ENCODE data around the gene OR5H1. TPM values are rescaled to one million over a fixed set of nuclear protein-coding genes. Genes with fewer than 3 reads are reported as not detected.
"Not testable (repeated sequence)": the region's sequence is repeated elsewhere in the genome, so short reads cannot be mapped to it uniquely, and the experiment has no call there.

OR5H1 gene
- total RNA-seq, 4 donors from 2014 or later, result not detected

DNA sequence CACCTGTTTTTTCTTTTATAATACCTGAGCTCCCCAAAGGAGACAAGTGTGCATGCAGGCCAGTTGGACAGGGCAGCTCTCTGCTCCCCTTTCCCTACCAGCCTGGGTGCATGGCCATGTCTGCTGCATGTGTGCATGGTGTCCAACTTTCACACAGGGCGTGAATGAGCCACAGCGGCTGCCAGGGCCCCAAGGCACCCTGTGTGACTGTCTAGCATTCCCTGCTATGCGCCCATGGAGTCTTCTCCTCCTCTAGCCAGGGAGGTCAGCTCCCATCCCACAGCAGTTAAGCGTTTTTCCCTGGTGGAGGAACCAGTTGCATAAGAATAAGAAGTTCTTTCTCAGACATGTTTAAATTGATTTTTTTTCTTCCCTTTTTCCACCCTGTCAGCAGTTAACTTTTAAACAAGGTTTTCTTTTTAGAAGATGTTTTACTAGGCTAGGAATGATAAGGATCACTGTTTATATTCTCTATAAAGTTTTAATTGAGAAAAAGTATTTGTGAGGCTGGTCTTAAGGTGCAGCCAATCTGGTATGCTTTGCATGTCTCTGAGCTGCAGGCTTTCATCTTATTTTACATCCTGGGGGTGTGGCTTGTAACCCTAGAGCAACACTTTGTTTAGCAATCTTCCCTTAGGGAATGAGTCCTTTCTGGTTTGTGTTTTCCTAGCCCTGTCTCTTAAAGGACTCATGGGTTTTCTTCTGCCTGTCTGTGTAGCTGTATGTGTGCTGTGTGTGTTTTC, 20.5 kb upstream of the OR5H1 start:
- Histone ChIP-seq H3K4me1 (no peaks in the 10 kb centered on the region), H3K4me3 (no peak overlapping the region), H3K27ac (no peak overlapping the region), H3K27me3 (no peaks in the 10 kb centered on the region), H3K36me3 (no peaks in the 10 kb centered on the region), H3K9me3 (peaks cover 0 to 10% (median 4%) of the 10 kb centered on the region in 3 donors)
- intact Hi-C loops (cut with DNase I), result no loop called here
- WGBS, 2 donors, result 82 to 83% methylated on average over 3 to 4 of the region's 4 CpGs
- TF ChIP-seq, protein P1, sequence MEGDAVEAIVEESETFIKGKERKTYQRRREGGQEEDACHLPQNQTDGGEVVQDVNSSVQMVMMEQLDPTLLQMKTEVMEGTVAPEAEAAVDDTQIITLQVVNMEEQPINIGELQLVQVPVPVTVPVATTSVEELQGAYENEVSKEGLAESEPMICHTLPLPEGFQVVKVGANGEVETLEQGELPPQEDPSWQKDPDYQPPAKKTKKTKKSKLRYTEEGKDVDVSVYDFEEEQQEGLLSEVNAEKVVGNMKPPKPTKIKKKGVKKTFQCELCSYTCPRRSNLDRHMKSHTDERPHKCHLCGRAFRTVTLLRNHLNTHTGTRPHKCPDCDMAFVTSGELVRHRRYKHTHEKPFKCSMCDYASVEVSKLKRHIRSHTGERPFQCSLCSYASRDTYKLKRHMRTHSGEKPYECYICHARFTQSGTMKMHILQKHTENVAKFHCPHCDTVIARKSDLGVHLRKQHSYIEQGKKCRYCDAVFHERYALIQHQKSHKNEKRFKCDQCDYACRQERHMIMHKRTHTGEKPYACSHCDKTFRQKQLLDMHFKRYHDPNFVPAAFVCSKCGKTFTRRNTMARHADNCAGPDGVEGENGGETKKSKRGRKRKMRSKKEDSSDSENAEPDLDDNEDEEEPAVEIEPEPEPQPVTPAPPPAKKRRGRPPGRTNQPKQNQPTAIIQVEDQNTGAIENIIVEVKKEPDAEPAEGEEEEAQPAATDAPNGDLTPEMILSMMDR (IDR thresholded peaks at IDR 0.05), result no peak
- TF ChIP-seq POLR2A (IDR thresholded peaks at IDR 0.05), result no peak
- no peak for DNase-seq

GRCh38 chr3:98110550-98110908, 20.0 kb upstream of the OR5H1 start:
- intact Hi-C loops (cut with DNase I), result no loop called here
- Histone ChIP-seq H3K27me3 (no peaks in the 10 kb centered on the region), H3K9me3 (peaks cover 0 to 10% (median 4%) of the 10 kb centered on the region in 3 donors), H3K4me3 (no peak overlapping the region), H3K4me1 (no peaks in the 10 kb centered on the region), H3K36me3 (no peaks in the 10 kb centered on the region), H3K27ac (no peak overlapping the region)
- DNase-seq, result no peak
- TF ChIP-seq POLR2A (IDR thresholded peaks at IDR 0.05), result no peak
- TF ChIP-seq, protein P1 (IDR thresholded peaks at IDR 0.05), result no peak

- no peak overlapping the region for H3K27ac ChIP-seq
- peaks cover 0 to 10% (median 4%) of the 10 kb centered on the region in 3 donors for H3K9me3 ChIP-seq
- TF ChIP-seq, protein P1 (IDR thresholded peaks at IDR 0.05), result no peak
- no peak for TF ChIP-seq POLR2A (IDR thresholded peaks at IDR 0.05)
- H3K36me3 ChIP-seq, result no peaks in the 10 kb centered on the region
- intact Hi-C loops (cut with DNase I), result no loop called here
- H3K4me3 ChIP-seq, result no peak overlapping the region
- H3K27me3 ChIP-seq, result no peaks in the 10 kb centered on the region
- DNase-seq, result no peak
- H3K4me1 ChIP-seq, result no peaks in the 10 kb centered on the region
- WGBS, 2 donors, result 33 to 38% methylated on average over 3 of the region's 3 CpGs
These were observed 16.3 kb upstream of the OR5H1 start for GRCh38 chr3:98114264-98114663.

GRCh38 chr3:98115717-98116116, 14.8 kb upstream of the OR5H1 start:
- TF ChIP-seq, protein P1 (IDR thresholded peaks at IDR 0.05), result no peak
- no peak for TF ChIP-seq POLR2A (IDR thresholded peaks at IDR 0.05)
- 79 to 85% methylated on average over 1 of the region's 1 CpG for WGBS, 2 donors
- Histone ChIP-seq H3K9me3 (peaks cover 0 to 4% (median 0%) of the 10 kb centered on the region in 3 donors), H3K27me3 (no peaks in the 10 kb centered on the region), H3K4me3 (no peak overlapping the region), H3K4me1 (no peaks in the 10 kb centered on the region), H3K36me3 (no peaks in the 10 kb centered on the region), H3K27ac (no peak overlapping the region)
- intact Hi-C loops (cut with DNase I), result no loop called here
- no peak for DNase-seq

GRCh38 chr3:98136631-98137030, 6.1 kb downstream of the OR5H1 start:
- Histone ChIP-seq H3K9me3 (no peaks in the 10 kb centered on the region), H3K27ac (no peak overlapping the region), H3K4me3 (no peak overlapping the region), H3K4me1 (no peaks in the 10 kb centered on the region), H3K27me3 (no peaks in the 10 kb centered on the region), H3K36me3 (no peaks in the 10 kb centered on the region)
- intact Hi-C loops (cut with DNase I), result no loop called here
- no peak for TF ChIP-seq POLR2A (IDR thresholded peaks at IDR 0.05)
- TF ChIP-seq, protein P1 (IDR thresholded peaks at IDR 0.05), result no peak
- 35 to 59% methylated on average over 3 of the region's 3 CpGs for WGBS, 2 donors
- DNase-seq, result no peak

- H3K4me1 ChIP-seq; DNase-seq; H3K9me3 ChIP-seq; H3K36me3 ChIP-seq; H3K4me3 ChIP-seq; H3K27ac ChIP-seq; H3K27me3 ChIP-seq; intact Hi-C loops (cut with DNase I): not testable (repeated sequence)
- WGBS, 2 donors, result 76% methylated on average over 15 to 22 of the region's 23 CpGs
These were observed 7.5 kb downstream of the OR5H1 start for GRCh38 chr3:98137826-98138557.
